Ovary (tissue), 3 donors: Measurements from ENCODE around the gene NFKBIE.

Experiments
- EP300 ChIP-seq: sonication (generic); formaldehyde crosslinking; IDR thresholded peaks from one replicate; pipeline ENCODE4 v1.6.1; 2017; ENCODE audit warnings: antibody characterized with exemption
- POLR2A ChIP-seq: fragments of 450-650 bp; IDR thresholded peaks from one replicate; pipeline ENCODE4 v1.6.1; 2017; ENCODE audit warnings: antibody characterized with exemption, mild to moderate bottlenecking, moderate library complexity
- TF ChIP-seq, protein P1 (sequence below), 3 donors: fragments of 450-650 bp in 2 of 3; fragments of 200-600 bp in 1 of 3; IDR thresholded peaks; one replicate each; pipeline versions ENCODE4 v1.5.1 to v1.8.0; 2016 to 2022; ENCODE audit warnings: antibody characterized with exemption in 3 of 3, mild to moderate bottlenecking in 1 of 3
- donor health status: DM: no; HTN: no; CAD: no.

- TF ChIP-seq, protein P1, sequence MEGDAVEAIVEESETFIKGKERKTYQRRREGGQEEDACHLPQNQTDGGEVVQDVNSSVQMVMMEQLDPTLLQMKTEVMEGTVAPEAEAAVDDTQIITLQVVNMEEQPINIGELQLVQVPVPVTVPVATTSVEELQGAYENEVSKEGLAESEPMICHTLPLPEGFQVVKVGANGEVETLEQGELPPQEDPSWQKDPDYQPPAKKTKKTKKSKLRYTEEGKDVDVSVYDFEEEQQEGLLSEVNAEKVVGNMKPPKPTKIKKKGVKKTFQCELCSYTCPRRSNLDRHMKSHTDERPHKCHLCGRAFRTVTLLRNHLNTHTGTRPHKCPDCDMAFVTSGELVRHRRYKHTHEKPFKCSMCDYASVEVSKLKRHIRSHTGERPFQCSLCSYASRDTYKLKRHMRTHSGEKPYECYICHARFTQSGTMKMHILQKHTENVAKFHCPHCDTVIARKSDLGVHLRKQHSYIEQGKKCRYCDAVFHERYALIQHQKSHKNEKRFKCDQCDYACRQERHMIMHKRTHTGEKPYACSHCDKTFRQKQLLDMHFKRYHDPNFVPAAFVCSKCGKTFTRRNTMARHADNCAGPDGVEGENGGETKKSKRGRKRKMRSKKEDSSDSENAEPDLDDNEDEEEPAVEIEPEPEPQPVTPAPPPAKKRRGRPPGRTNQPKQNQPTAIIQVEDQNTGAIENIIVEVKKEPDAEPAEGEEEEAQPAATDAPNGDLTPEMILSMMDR (IDR thresholded peaks at IDR 0.05), result no peak
- no peak for TF ChIP-seq POLR2A
- no peak for TF ChIP-seq EP300
Measured at GRCh38 chr6:44250718-44251123, 14.6 kb downstream of the NFKBIE start.
